ENCODE measurements around the gene MIA2.
A peak's percentile ranks its signal among the peaks of the same experiment; 100 is the strongest.

GRCh38 chr14:39266871-39267607, 33.3 kb downstream of the MIA2 start:
- no peak for TF ChIP-seq CTCF (IDR thresholded peaks at IDR 0.05)
- TF ChIP-seq POLR2A (IDR thresholded peaks at IDR 0.05) = peak; percentile 55 to 84 (median 79)

Data from body of pancreas (tissue), 4 donors.